ENCODE measurements around the gene NPAT. TPM values are rescaled to one million over a fixed set of nuclear protein-coding genes. Genes with fewer than 3 reads are reported as not detected.

Gene NPAT
- total RNA-seq, 2 donors from 2014 or later, result 18.8 to 21.0 TPM

- Histone ChIP-seq H3K27me3 (replicated peaks; ENCODE audit: insufficient read depth) (no peaks in the 10 kb centered on the region), H3K9me3 (no peaks in the 10 kb centered on the region), H3K4me3 (no peak overlapping the region), H3K36me3 (peaks cover 16% of the 10 kb centered on the region), H3K27ac (no peak overlapping the region), H3K4me1 (ENCODE audit: control insufficient read depth in 1 of 2, low read depth in 2 of 2) (no peaks in the 10 kb centered on the region)
- no peak for ATAC-seq (ENCODE audit: insufficient number of reproducible peaks, low FRiP score, low read depth)
- TF ChIP-seq CTCF (IDR thresholded peaks at IDR 0.05), result no peak
- DNase-seq (ENCODE audit: low spot score), result no peak
These were observed 14.8 kb downstream of the NPAT start for GRCh38 chr11:108207683-108208060.

- TF ChIP-seq CTCF (IDR thresholded peaks at IDR 0.05), result no peak
- Histone ChIP-seq H3K4me3 (no peak overlapping the region), H3K36me3 (peaks cover 16% of the 10 kb centered on the region), H3K9me3 (no peaks in the 10 kb centered on the region), H3K27me3 (replicated peaks; ENCODE audit: insufficient read depth) (no peaks in the 10 kb centered on the region), H3K27ac (no peak overlapping the region), H3K4me1 (ENCODE audit: control insufficient read depth in 1 of 2, low read depth in 2 of 2) (no peaks in the 10 kb centered on the region)
- DNase-seq (ENCODE audit: low spot score) (no peak), ATAC-seq (ENCODE audit: insufficient number of reproducible peaks, low FRiP score, low read depth) (no peak)
These were observed 15.3 kb downstream of the NPAT start for GRCh38 chr11:108206969-108207682.

DNA sequence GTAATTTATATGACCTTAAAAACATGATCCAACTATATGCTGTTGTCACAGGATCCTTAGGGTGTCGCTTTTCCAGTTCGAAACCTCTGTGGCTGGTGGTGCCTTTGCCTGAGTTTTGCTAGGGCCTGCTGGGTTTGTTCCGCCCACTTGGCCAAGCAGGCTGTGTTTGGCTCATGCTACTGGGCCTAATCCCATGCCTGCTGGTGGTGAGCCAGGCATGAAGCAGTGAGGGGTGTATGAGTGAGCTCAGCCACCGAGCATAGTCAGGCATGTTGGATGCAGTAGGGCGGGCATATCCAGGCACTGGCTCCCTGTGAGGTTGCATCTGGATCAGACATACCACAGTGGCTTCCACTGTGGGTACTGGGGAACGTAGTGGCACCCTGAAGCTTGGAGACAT is 16.3 kb downstream of the NPAT start:
- no peaks in the 10 kb centered on the region for H3K9me3 ChIP-seq
- no peak overlapping the region for H3K4me3 ChIP-seq
- peaks cover 16% of the 10 kb centered on the region for H3K36me3 ChIP-seq
- DNase-seq (ENCODE audit: low spot score), result no peak
- no peak for ATAC-seq (ENCODE audit: insufficient number of reproducible peaks, low FRiP score, low read depth)
- no peak overlapping the region for H3K27ac ChIP-seq
- H3K4me1 ChIP-seq (ENCODE audit: control insufficient read depth in 1 of 2, low read depth in 2 of 2), result no peaks in the 10 kb centered on the region
- no peak for TF ChIP-seq CTCF (IDR thresholded peaks at IDR 0.05)
- H3K27me3 ChIP-seq (replicated peaks; ENCODE audit: insufficient read depth), result no peaks in the 10 kb centered on the region

DNA sequence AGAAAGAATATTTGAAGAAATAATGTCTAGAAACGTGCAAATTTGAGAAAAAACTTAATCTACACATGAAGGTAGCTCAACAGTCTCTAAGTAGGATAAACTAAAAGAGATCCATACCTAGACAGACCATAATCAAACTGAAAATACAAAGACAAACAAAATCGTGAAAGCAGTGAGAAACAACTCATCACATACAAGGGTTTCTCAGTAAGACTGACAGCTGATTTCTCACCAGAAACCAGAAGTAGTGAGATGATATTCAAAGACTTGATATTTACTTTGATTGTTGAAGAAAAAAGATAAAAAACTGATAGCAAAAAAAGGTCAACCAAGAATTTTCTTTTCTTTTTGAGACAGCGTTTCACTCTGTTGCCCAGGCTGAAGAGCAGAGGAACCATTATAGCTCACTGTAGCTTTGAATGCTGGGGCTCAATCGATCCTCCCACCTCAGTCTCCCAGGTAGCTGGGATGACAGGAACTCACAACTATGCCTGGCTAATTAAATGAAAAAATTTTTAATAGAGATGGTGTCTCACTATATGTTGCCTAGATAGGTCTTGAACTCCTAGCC is 17.4 kb downstream of the NPAT start:
- TF ChIP-seq CTCF (IDR thresholded peaks at IDR 0.05), result no peak
- H3K36me3 ChIP-seq, result peaks cover 10% of the 10 kb centered on the region
- no peak overlapping the region for H3K4me3 ChIP-seq
- DNase-seq (ENCODE audit: low spot score), result no peak
- H3K9me3 ChIP-seq, result no peaks in the 10 kb centered on the region
- no peaks in the 10 kb centered on the region for H3K27me3 ChIP-seq (replicated peaks; ENCODE audit: insufficient read depth)
- no peak for ATAC-seq (ENCODE audit: insufficient number of reproducible peaks, low FRiP score, low read depth)
- no peaks in the 10 kb centered on the region for H3K4me1 ChIP-seq (ENCODE audit: control insufficient read depth in 1 of 2, low read depth in 2 of 2)
- H3K27ac ChIP-seq, result no peak overlapping the region

DNA sequence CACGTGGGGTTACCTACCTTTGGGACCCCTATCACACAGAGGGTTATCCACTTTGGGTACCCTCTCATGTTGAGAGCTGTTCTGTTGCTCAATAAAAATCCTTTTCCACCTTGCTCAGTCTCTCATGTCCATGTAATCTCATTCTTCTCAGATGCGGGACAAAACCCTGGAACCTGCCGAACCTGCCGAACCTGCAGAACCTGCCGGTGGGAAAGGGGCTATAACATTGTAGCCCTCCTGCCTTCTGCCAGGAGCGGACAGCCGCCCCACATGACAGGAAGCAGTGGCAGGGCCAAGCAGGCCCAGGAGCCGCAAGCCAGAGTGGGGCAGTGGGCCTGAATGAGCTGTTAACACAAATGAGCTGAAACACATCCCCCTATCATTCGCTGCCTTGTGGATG is 18.1 kb downstream of the NPAT start:
- no peak for TF ChIP-seq CTCF (IDR thresholded peaks at IDR 0.05)
- Histone ChIP-seq H3K27me3 (replicated peaks; ENCODE audit: insufficient read depth) (no peaks in the 10 kb centered on the region), H3K36me3 (peaks cover 6% of the 10 kb centered on the region)

More for the DNA sequence above, 18.1 kb downstream of the NPAT start:
- DNase-seq (ENCODE audit: low spot score) (no peak), ATAC-seq (ENCODE audit: insufficient number of reproducible peaks, low FRiP score, low read depth) (no peak)
- no peaks in the 10 kb centered on the region for H3K4me1 ChIP-seq (ENCODE audit: control insufficient read depth in 1 of 2, low read depth in 2 of 2)
- H3K4me3 ChIP-seq, result no peak overlapping the region
- H3K9me3 ChIP-seq, result no peaks in the 10 kb centered on the region
- H3K27ac ChIP-seq, result no peak overlapping the region
